ENCODE measurements around the gene SH2D3A. TPM values are rescaled to one million over a fixed set of nuclear protein-coding genes. Genes with fewer than 3 reads are reported as not detected.

SH2D3A gene
- total RNA-seq, 1 experiment from 2014 or later, result 0.95 TPM

GRCh38 chr19:6729573-6730152 lies 37.6 kb downstream of the SH2D3A start:
- Histone ChIP-seq H3K36me3 (ENCODE audit: insufficient read depth, low read length, poor library complexity, severe bottlenecking) (no peaks in the 10 kb centered on the region), H3K9me3 (ENCODE audit: low read depth, low read length, poor library complexity, severe bottlenecking) (no peaks in the 10 kb centered on the region), H3K4me3 (ENCODE audit: low read depth, low read length, poor library complexity, severe bottlenecking) (no peak overlapping the region), H3K4me1 (ENCODE audit: insufficient read depth, low read length, poor library complexity, severe bottlenecking) (no peaks in the 10 kb centered on the region), H3K27ac (ENCODE audit: low read depth, low read length, poor library complexity, severe bottlenecking) (no peak overlapping the region), H3K27me3 (replicated peaks; ENCODE audit: insufficient read depth, low read depth, low read length, poor library complexity) (no peaks in the 10 kb centered on the region)
- intact Hi-C loops (cut with micrococcal nuclease; ENCODE audit: unreplicated experiment), result no loop called here
- no peak for TF ChIP-seq CTCF (conservative IDR thresholded peaks at IDR 0.05; ENCODE audit: low read depth, low read length)
- no peak for TF ChIP-seq EZH2 (IDR thresholded peaks at IDR 0.05; ENCODE audit: borderline replicate concordance, low read depth, low read length, poor library complexity, severe bottlenecking)
- no peak for DNase-seq (ENCODE audit: low spot score)
- CTCF ChIA-PET, result no interaction called here
- POLR2A ChIA-PET (ENCODE audit: low non-redundant PET), result no interaction called here
- no TSS peak for BruUV-seq (replicated peaks)

GRCh38 chr19:6728346-6728745 lies 38.9 kb downstream of the SH2D3A start:
- TF ChIP-seq EZH2 (IDR thresholded peaks at IDR 0.05; ENCODE audit: borderline replicate concordance, low read depth, low read length, poor library complexity, severe bottlenecking) (no peak), CTCF (conservative IDR thresholded peaks at IDR 0.05; ENCODE audit: low read depth, low read length) (no peak)
- intact Hi-C loops (cut with micrococcal nuclease; ENCODE audit: unreplicated experiment), result no loop called here
- H3K27me3 ChIP-seq (replicated peaks; ENCODE audit: insufficient read depth, low read depth, low read length, poor library complexity), result no peaks in the 10 kb centered on the region
- H3K36me3 ChIP-seq (ENCODE audit: insufficient read depth, low read length, poor library complexity, severe bottlenecking), result no peaks in the 10 kb centered on the region
- no peak overlapping the region for H3K27ac ChIP-seq (ENCODE audit: low read depth, low read length, poor library complexity, severe bottlenecking)
- no peak overlapping the region for H3K4me3 ChIP-seq (ENCODE audit: low read depth, low read length, poor library complexity, severe bottlenecking)
- no TSS peak for BruUV-seq (replicated peaks)
- no peaks in the 10 kb centered on the region for H3K4me1 ChIP-seq (ENCODE audit: insufficient read depth, low read length, poor library complexity, severe bottlenecking)
- no peaks in the 10 kb centered on the region for H3K9me3 ChIP-seq (ENCODE audit: low read depth, low read length, poor library complexity, severe bottlenecking)
- ChIA-PET CTCF (no interaction called here), POLR2A (ENCODE audit: low non-redundant PET) (no interaction called here)
- no peak for DNase-seq (ENCODE audit: low spot score)

- H3K4me1 ChIP-seq (ENCODE audit: insufficient read depth, low read length, poor library complexity, severe bottlenecking), result peaks cover 4% of the 10 kb centered on the region
- ChIA-PET POLR2A (ENCODE audit: low non-redundant PET) (no interaction called here), CTCF (no interaction called here)
- no peak overlapping the region for H3K4me3 ChIP-seq (ENCODE audit: low read depth, low read length, poor library complexity, severe bottlenecking)
- H3K27me3 ChIP-seq (replicated peaks; ENCODE audit: insufficient read depth, low read depth, low read length, poor library complexity), result no peaks in the 10 kb centered on the region
- intact Hi-C loops (cut with micrococcal nuclease; ENCODE audit: unreplicated experiment), result no loop called here
- BruUV-seq (replicated peaks), result no TSS peak
- H3K36me3 ChIP-seq (ENCODE audit: insufficient read depth, low read length, poor library complexity, severe bottlenecking), result no peaks in the 10 kb centered on the region
- no peak for DNase-seq (ENCODE audit: low spot score)
- no peak overlapping the region for H3K27ac ChIP-seq (ENCODE audit: low read depth, low read length, poor library complexity, severe bottlenecking)
- no peak for TF ChIP-seq CTCF (conservative IDR thresholded peaks at IDR 0.05; ENCODE audit: low read depth, low read length)
- TF ChIP-seq EZH2 (IDR thresholded peaks at IDR 0.05; ENCODE audit: borderline replicate concordance, low read depth, low read length, poor library complexity, severe bottlenecking), result no peak
- no peaks in the 10 kb centered on the region for H3K9me3 ChIP-seq (ENCODE audit: low read depth, low read length, poor library complexity, severe bottlenecking)
Measured at GRCh38 chr19:6725513-6726231, 41.6 kb downstream of the SH2D3A start.

Data from A673 (cell line).